ENCODE results near the gene OR8H3.

OR8H3 gene

DNA sequence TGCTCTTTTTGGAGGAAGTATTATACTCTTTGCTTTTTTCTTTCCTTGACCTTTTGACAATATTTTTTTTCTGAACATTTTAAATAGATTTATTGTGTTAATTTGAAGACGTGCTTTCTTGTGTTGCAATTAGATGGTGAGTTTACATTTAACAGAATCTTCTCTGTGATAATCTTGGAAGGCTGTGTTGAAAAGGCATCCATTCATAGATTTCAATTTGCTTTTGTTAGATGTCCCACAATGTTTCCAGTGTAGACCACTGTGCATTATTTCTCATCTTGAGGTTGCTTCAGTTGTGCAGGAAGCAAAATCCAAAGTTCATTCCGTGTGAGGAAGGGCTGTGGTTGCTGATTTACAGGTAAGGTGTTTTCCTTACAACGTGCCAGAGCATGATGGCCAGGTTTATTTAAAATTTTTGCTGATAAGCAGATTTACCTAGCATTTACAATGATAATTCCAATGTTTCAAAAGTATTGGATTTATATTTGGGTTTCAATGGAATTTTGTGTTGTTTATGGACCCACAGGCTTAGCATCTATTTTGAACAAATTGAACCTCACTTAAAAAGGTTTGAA, 50.2 kb downstream of the OR8H3 start:
- Histone ChIP-seq H4K20me1 (ENCODE audit: insufficient read depth, low read length) (no peaks in the 10 kb centered on the region), H2AFZ (ENCODE audit: low read length) (no peak overlapping the region), H3K9me3 (ENCODE audit: low read length) (no peaks in the 10 kb centered on the region), H3K79me2 (ENCODE audit: insufficient read depth, low read length) (no peaks in the 10 kb centered on the region), H3K27ac (ENCODE audit: low read depth, low read length, poor library complexity, severe bottlenecking) (no peak overlapping the region), H3K4me3 (ENCODE audit: low read depth, low read length, poor library complexity, severe bottlenecking) (no peak overlapping the region), H3F3A (ENCODE audit: insufficient read depth, low read length) (no peaks in the 10 kb centered on the region), H3K4me1 (ENCODE audit: insufficient read depth, low read length, severe bottlenecking) (no peaks in the 10 kb centered on the region), H3K4me2 (ENCODE audit: low read length) (no peak overlapping the region), H3K27me3 (ENCODE audit: insufficient read depth, low read length) (no peaks in the 10 kb centered on the region), H3K9ac (ENCODE audit: low read length) (no peak overlapping the region), H3K9me2 (ENCODE audit: low read depth, low read length) (no peaks in the 10 kb centered on the region), H3K36me3 (ENCODE audit: insufficient read depth, low read length) (no peaks in the 10 kb centered on the region)
- TF ChIP-seq EZH2 (IDR thresholded peaks at IDR 0.05; ENCODE audit: borderline replicate concordance, low read length): no peak
- TF ChIP-seq, protein P1, sequence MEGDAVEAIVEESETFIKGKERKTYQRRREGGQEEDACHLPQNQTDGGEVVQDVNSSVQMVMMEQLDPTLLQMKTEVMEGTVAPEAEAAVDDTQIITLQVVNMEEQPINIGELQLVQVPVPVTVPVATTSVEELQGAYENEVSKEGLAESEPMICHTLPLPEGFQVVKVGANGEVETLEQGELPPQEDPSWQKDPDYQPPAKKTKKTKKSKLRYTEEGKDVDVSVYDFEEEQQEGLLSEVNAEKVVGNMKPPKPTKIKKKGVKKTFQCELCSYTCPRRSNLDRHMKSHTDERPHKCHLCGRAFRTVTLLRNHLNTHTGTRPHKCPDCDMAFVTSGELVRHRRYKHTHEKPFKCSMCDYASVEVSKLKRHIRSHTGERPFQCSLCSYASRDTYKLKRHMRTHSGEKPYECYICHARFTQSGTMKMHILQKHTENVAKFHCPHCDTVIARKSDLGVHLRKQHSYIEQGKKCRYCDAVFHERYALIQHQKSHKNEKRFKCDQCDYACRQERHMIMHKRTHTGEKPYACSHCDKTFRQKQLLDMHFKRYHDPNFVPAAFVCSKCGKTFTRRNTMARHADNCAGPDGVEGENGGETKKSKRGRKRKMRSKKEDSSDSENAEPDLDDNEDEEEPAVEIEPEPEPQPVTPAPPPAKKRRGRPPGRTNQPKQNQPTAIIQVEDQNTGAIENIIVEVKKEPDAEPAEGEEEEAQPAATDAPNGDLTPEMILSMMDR (IDR thresholded peaks at IDR 0.05; ENCODE audit: low read length): no peak

Measured in OCI-LY1 (cell line).